Measurements from ENCODE around the gene FOXI3. TPM values are rescaled to one million over a fixed set of nuclear protein-coding genes. Genes with fewer than 3 reads are reported as not detected.

The FOXI3 gene
- total RNA-seq, 2 experiments from 2014 or later = not detected

GRCh38 chr2:88471083-88471942 is 18.8 kb upstream of the FOXI3 start:
- Histone ChIP-seq H3K79me2 (ENCODE audit: insufficient read depth, low read depth, low read length) (no peaks in the 10 kb centered on the region), H2AFZ (ENCODE audit: low read length) (no peak overlapping the region), H3K4me3 (ENCODE audit: low read depth, low read length, poor library complexity, severe bottlenecking) (no peak overlapping the region), H3K9me2 (ENCODE audit: insufficient read depth, low read length) (no peaks in the 10 kb centered on the region), H3K27ac (ENCODE audit: low read depth, low read length, poor library complexity, severe bottlenecking) (no peak overlapping the region), H3K4me1 (ENCODE audit: insufficient read depth, low read length, poor library complexity, severe bottlenecking) (no peaks in the 10 kb centered on the region), H3K36me3 (ENCODE audit: insufficient read depth, low read length) (no peaks in the 10 kb centered on the region), H4K20me1 (ENCODE audit: insufficient read depth, low read length) (no peaks in the 10 kb centered on the region), H3K9me3 (ENCODE audit: low read length) (no peaks in the 10 kb centered on the region), H3K4me2 (ENCODE audit: low read length) (no peak overlapping the region)
- intact Hi-C loops (cut with micrococcal nuclease; ENCODE audit: unreplicated experiment) = no loop called here
- DNase-seq (ENCODE audit: low spot score) = no peak
- no TSS peak for BruUV-seq (replicated peaks)
- TF ChIP-seq EZH2phosphoT487 (IDR thresholded peaks at IDR 0.05; ENCODE audit: borderline replicate concordance, low read depth, low read length) = no peak
- ChIA-PET POLR2A (no interaction called here), CTCF (ENCODE audit: unreplicated experiment) (no interaction called here)

GRCh38 chr2:88469202-88470114 is 17.0 kb upstream of the FOXI3 start:
- Histone ChIP-seq H3K36me3 (ENCODE audit: insufficient read depth, low read length) (no peaks in the 10 kb centered on the region), H3K4me1 (ENCODE audit: insufficient read depth, low read length, poor library complexity, severe bottlenecking) (no peaks in the 10 kb centered on the region), H3K9me2 (ENCODE audit: insufficient read depth, low read length) (no peaks in the 10 kb centered on the region), H2AFZ (ENCODE audit: low read length) (no peak overlapping the region), H3K4me2 (ENCODE audit: low read length) (no peak overlapping the region), H3K9me3 (ENCODE audit: low read length) (no peaks in the 10 kb centered on the region), H3K79me2 (ENCODE audit: insufficient read depth, low read depth, low read length) (no peaks in the 10 kb centered on the region), H3K4me3 (ENCODE audit: low read depth, low read length, poor library complexity, severe bottlenecking) (no peak overlapping the region), H3K27ac (ENCODE audit: low read depth, low read length, poor library complexity, severe bottlenecking) (no peak overlapping the region), H4K20me1 (ENCODE audit: insufficient read depth, low read length) (no peaks in the 10 kb centered on the region)
- intact Hi-C loops (cut with micrococcal nuclease; ENCODE audit: unreplicated experiment) = no loop called here
- ChIA-PET POLR2A (interaction anchor here (0.7 kb wide), 1 partner anchor 12 kb away, joined by 5 read pairs; no protein-coding TSS in a partner anchor), CTCF (ENCODE audit: unreplicated experiment) (no interaction called here)
- BruUV-seq (replicated peaks) = no TSS peak
- TF ChIP-seq EZH2phosphoT487 (IDR thresholded peaks at IDR 0.05; ENCODE audit: borderline replicate concordance, low read depth, low read length) (no peak), CTCF (conservative IDR thresholded peaks at IDR 0.05; ENCODE audit: low read length) (no peak)
- DNase-seq (ENCODE audit: low spot score) = no peak

GRCh38 chr2:88464153-88464552 is 11.7 kb upstream of the FOXI3 start:
- H3K27ac ChIP-seq (ENCODE audit: low read depth, low read length, poor library complexity, severe bottlenecking) = no peak overlapping the region
- BruUV-seq (replicated peaks) = no TSS peak
- TF ChIP-seq EZH2phosphoT487 (IDR thresholded peaks at IDR 0.05; ENCODE audit: borderline replicate concordance, low read depth, low read length) = no peak
- TF ChIP-seq CTCF (conservative IDR thresholded peaks at IDR 0.05; ENCODE audit: low read length) = no peak
- no peaks in the 10 kb centered on the region for H3K9me3 ChIP-seq (ENCODE audit: low read length)
- no peaks in the 10 kb centered on the region for H3K4me1 ChIP-seq (ENCODE audit: insufficient read depth, low read length, poor library complexity, severe bottlenecking)
- intact Hi-C loops (cut with micrococcal nuclease; ENCODE audit: unreplicated experiment) = no loop called here
- POLR2A ChIA-PET = interaction anchor here (0.7 kb wide), 1 partner anchor 18 kb away, joined by 6 read pairs; no protein-coding TSS in a partner anchor
- no peaks in the 10 kb centered on the region for H4K20me1 ChIP-seq (ENCODE audit: insufficient read depth, low read length)
- H2AFZ ChIP-seq (ENCODE audit: low read length) = no peak overlapping the region
- no peaks in the 10 kb centered on the region for H3K36me3 ChIP-seq (ENCODE audit: insufficient read depth, low read length)
- DNase-seq (ENCODE audit: low spot score) = no peak
- H3K4me3 ChIP-seq (ENCODE audit: low read depth, low read length, poor library complexity, severe bottlenecking) = no peak overlapping the region
- no peak overlapping the region for H3K4me2 ChIP-seq (ENCODE audit: low read length)
- CTCF ChIA-PET (ENCODE audit: unreplicated experiment) = no interaction called here
- no peaks in the 10 kb centered on the region for H3K79me2 ChIP-seq (ENCODE audit: insufficient read depth, low read depth, low read length)
- H3K9me2 ChIP-seq (ENCODE audit: insufficient read depth, low read length) = no peaks in the 10 kb centered on the region
